Central memory CD8-positive, alpha-beta T cell (primary cell): ENCODE data around the gene ATXN1.

Experiments
- ATAC-seq: fragments of 150-1000 bp; cut with Tn5 transposase; replicated peaks from 2 replicates; pipeline ENCODE4 v1.10.0; 2022; ENCODE audit warnings: mild to moderate bottlenecking, moderate FRiP score, moderate number of reproducible peaks; ENCODE audit not compliant: poor library complexity, severe bottlenecking; ENCODE audit errors: extremely low read depth
- DNase-seq, 2 donors: peaks; one replicate each; pipeline ENCODE4 v3.0.0; 2021; ENCODE audit warnings: low spot score in 2 of 2
- H3K27ac Mint-ChIP-seq: one replicate; pipeline ENCODE4 v1.8.0; 2022; ENCODE audit warnings: low read depth, mild to moderate bottlenecking, moderate library complexity, mixed read lengths
- H3K27me3 Mint-ChIP-seq: one replicate; pipeline ENCODE4 v1.8.0; 2022; ENCODE audit warnings: mixed read lengths
- H3K36me3 Mint-ChIP-seq: one replicate; pipeline ENCODE4 v1.8.0; 2022; ENCODE audit warnings: mild to moderate bottlenecking, moderate library complexity, mixed read lengths; ENCODE audit not compliant: insufficient read depth
- H3K4me1 Mint-ChIP-seq: one replicate; pipeline ENCODE4 v1.8.0; 2022; ENCODE audit warnings: mixed read lengths
- H3K4me3 Mint-ChIP-seq: one replicate; pipeline ENCODE4 v1.8.0; 2022; ENCODE audit warnings: mild to moderate bottlenecking, moderate library complexity, mixed read lengths
- H3K9me3 Mint-ChIP-seq: one replicate; pipeline ENCODE4 v1.8.0; 2022; ENCODE audit warnings: mixed read lengths

The ATXN1 gene

DNA sequence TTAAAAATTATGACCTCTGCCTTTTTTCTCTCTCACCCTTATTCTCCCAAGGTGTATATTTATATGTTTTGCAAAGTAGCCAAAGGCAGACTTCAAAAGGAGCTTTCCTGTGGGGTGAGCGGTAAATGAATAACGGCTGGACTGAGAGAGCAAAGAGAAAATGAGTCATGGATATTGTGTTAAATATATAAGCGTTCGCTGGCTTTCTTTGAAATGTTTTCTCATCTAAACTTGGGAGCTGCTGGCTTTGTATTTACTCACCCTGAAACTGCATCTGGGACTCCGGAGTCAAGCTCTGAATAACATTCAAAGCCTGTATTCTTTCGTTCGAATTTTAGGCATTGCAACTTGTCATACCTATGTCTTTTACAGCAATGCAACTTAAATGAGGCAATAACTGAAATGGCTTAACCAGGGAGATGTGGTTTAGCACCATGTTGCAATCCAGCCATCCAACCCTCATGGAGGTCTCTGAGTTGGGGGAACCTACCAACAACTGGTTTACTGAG lies 32.0 kb downstream of the ATXN1 start:
- Mint-ChIP-seq H3K4me3 (peak overlapping the region; percentile 25), H3K9me3 (no peaks in the 10 kb centered on the region), H3K36me3 (peaks cover 19% of the 10 kb centered on the region), H3K4me1 (peaks cover 70% of the 10 kb centered on the region), H3K27me3 (no peaks in the 10 kb centered on the region), H3K27ac (peak overlapping the region; percentile 49)
- DNase-seq (no peak), ATAC-seq (no peak)

DNA sequence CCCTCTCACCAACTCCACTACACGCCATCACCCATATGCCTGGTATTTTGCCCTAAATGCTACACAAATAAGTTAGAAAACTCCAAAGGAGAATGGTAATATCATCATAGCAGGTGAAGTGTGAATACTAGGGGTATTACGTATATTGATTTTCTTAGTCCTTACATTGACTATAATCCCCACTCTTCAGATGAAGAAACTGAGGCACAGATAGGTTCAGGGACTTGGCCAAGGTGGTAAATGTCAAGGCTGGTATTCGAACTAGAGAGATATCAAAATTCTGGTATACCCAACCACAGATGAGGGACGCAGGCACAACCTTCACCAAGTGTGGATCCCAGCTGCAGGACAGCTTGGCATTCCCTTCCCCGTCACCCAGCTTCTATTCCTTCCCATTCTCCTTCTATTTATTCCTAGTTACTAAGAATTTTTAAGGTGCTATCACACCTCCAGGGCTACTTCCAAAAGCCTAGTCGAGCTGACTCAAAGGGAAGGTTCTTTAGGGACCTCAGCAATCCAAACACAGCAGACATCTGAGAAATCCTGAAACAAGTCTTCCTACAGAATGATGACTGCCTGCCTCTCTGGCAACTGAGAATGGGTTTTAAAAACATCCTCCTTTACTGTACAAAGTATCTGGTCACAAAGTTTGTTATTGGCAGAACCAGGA lies 32.6 kb downstream of the ATXN1 start:
- H3K27me3 Mint-ChIP-seq, result no peaks in the 10 kb centered on the region
- ATAC-seq, result no peak
- H3K4me1 Mint-ChIP-seq, result peaks cover 67% of the 10 kb centered on the region
- H3K27ac Mint-ChIP-seq, result peak overlapping the region; percentile 49
- H3K9me3 Mint-ChIP-seq, result no peaks in the 10 kb centered on the region
- no peak for DNase-seq
- no peak overlapping the region for H3K4me3 Mint-ChIP-seq
- peaks cover 18% of the 10 kb centered on the region for H3K36me3 Mint-ChIP-seq

DNA sequence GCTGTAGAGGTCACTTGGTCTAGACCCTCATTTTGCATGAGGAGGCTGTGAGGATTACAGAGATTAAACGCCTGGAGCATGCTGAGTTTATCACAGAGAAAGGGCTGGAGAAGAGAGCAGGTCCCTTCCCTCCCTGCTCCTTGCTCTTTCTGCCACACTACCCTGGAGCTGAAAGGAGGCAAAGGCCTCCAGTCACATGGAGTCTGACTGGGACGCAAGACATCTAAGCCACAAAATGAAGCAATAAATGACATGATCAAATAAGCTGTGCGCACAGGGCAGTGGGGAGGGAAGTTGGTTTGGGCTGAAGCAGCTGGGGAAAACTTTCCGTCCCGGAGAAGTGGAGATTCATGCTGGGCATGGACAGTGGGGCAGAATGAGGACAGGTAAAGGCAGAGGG lies 33.3 kb downstream of the ATXN1 start:
- no peaks in the 10 kb centered on the region for H3K9me3 Mint-ChIP-seq
- ATAC-seq (no peak), DNase-seq (no peak)
- no peak overlapping the region for H3K4me3 Mint-ChIP-seq
- H3K27ac Mint-ChIP-seq, result peak overlapping the region; percentile 6
- H3K36me3 Mint-ChIP-seq, result peaks cover 18% of the 10 kb centered on the region
- H3K27me3 Mint-ChIP-seq, result no peaks in the 10 kb centered on the region
- peaks cover 65% of the 10 kb centered on the region for H3K4me1 Mint-ChIP-seq

DNA sequence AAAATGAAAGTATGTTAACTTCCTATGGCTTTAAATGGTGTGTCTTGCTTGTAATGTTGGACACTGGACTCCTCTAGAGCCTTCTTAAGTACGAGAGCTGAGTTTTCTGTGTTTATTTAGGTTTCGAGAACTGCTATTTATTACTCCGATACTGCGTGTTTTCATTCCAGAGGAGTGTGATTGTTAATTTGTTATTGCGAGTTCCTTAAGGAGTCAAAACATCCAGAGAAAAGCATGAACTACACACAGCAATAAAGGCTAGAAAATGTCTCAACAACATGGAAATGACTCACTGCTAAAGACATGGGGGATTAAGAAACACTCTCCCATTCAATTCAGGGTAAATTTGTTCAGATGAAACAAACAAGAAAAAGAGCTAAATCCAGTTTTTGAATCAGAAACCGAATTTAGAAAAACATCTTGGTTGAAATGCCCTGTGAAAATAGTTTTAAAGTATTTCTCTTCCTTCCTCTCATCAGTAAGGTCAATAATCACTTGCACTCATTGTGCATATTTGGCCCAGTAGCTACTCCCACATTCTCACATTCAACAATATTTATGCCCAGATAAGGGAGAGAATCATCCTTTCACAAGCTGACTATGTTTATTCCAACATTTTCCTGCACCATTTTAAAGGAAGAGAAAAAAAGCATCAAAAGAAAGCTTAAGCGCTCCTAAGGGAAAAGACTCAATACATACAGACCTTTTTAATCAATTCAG lies 36.0 kb downstream of the ATXN1 start:
- Mint-ChIP-seq H3K4me3 (no peak overlapping the region), H3K27ac (no peak overlapping the region), H3K4me1 (peaks cover 51% of the 10 kb centered on the region), H3K9me3 (no peaks in the 10 kb centered on the region), H3K36me3 (peaks cover 10% of the 10 kb centered on the region), H3K27me3 (no peaks in the 10 kb centered on the region)
- no peak for DNase-seq
- no peak for ATAC-seq

DNA sequence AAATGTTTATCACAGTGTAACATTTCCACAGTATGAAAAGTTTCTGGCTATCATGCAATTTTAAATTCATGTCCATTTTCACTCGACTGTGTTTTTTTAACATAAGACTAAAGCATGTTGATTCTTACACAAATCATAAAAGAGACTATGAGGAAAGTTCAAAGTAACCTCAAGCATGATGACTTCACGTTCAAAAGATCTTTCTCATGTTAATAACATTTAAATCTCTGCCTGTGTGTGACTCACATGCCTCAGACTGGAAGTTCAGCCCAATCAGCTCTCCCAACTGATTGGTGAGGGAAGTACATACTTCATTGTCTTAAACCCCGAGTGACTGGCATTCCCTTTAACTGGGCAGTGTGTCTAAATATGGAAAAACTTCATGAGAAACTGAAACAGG lies 37.4 kb downstream of the ATXN1 start:
- ATAC-seq (no peak), DNase-seq (no peak)
- no peak overlapping the region for H3K27ac Mint-ChIP-seq
- H3K9me3 Mint-ChIP-seq, result no peaks in the 10 kb centered on the region
- H3K4me1 Mint-ChIP-seq, result peaks cover 55% of the 10 kb centered on the region
- H3K27me3 Mint-ChIP-seq, result no peaks in the 10 kb centered on the region
- no peak overlapping the region for H3K4me3 Mint-ChIP-seq
- peaks cover 11% of the 10 kb centered on the region for H3K36me3 Mint-ChIP-seq

DNA sequence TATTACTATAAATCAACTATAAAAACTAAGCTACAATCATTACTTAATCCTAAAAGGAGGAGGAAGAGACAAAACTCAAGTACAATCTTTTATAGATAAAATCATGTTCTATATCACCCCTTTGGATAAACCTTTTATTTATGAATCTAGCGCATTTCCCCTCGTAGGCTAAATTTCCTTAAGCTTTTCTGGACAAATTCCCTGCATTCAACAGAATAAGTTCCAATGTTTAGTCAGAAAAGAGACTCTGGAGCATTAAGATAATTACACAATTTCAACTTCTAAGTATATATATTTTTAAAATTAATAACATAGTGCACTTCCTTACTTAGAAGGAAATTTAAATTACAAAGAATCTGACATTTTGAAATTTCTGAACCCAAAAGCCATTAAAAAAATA lies 37.9 kb downstream of the ATXN1 start:
- H3K27ac Mint-ChIP-seq, result no peak overlapping the region
- peaks cover 11% of the 10 kb centered on the region for H3K36me3 Mint-ChIP-seq
- ATAC-seq, result no peak
- H3K9me3 Mint-ChIP-seq, result no peaks in the 10 kb centered on the region
- H3K4me3 Mint-ChIP-seq, result no peak overlapping the region
- peaks cover 53% of the 10 kb centered on the region for H3K4me1 Mint-ChIP-seq
- DNase-seq, result no peak
- no peaks in the 10 kb centered on the region for H3K27me3 Mint-ChIP-seq

DNA sequence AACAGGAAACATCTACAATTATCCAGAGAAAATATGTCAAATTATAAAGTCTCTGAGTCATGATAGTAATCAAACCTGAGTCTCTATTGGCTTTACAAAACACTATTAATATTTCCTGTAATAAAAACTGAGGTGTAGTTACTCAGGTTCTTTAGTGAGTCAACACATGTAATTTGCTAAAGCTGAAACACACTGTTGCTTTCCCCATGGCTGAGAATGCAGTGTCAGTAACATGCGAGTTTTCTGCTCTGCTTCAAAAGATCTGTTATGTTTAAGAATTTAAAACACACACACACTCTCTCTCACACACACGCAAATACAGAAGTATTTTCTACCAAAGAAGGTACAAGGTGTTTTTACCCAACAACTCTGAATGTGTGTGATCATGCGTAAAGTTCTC lies 38.6 kb downstream of the ATXN1 start:
- ATAC-seq (no peak), DNase-seq (no peak)
- Mint-ChIP-seq H3K27me3 (no peaks in the 10 kb centered on the region), H3K36me3 (peaks cover 9% of the 10 kb centered on the region), H3K9me3 (no peaks in the 10 kb centered on the region), H3K4me3 (no peak overlapping the region), H3K4me1 (peaks cover 45% of the 10 kb centered on the region), H3K27ac (no peak overlapping the region)

DNA sequence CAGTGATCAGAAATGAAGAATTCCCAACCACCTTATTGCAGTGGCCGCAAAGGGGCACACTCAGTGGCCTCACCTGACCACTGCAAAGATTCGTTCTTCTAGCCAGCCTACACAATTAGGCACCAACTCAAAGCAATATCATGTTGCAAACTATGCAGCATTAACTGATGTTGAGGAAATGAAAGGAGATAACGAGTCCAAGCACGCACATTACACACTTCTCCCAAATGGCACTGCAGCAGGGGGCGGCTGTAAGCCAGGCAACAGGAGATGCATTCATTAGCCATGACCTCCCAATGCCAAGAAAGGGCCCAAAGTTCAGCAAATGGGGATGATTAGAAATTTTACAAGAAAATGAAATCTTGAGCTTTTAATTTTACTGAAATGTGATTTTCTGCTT lies 39.3 kb downstream of the ATXN1 start:
- Mint-ChIP-seq H3K27me3 (no peaks in the 10 kb centered on the region), H3K9me3 (no peaks in the 10 kb centered on the region), H3K4me3 (no peak overlapping the region), H3K4me1 (peaks cover 45% of the 10 kb centered on the region), H3K27ac (no peak overlapping the region), H3K36me3 (peaks cover 12% of the 10 kb centered on the region)
- no peak for ATAC-seq
- DNase-seq, result no peak

DNA sequence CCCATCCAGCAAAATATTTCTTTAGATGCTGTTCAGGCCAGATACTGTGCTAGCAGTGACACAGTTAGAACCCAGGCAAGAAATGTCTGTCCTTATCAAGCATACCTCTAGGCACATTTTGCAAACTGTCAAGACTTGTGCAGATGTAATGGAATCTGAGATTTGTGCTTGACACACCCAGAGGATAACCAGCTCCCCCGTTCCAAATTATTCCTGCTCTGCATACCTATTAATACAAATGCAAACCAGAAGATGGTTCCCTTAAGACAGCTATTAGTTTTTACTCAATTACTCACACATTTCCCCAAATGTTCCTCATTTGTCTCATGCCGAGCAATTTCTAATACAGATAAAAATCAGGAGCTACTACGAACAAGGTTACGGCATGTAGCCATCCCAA lies 40.4 kb downstream of the ATXN1 start:
- Mint-ChIP-seq H3K27me3 (no peaks in the 10 kb centered on the region), H3K4me1 (peaks cover 43% of the 10 kb centered on the region)

DNA sequence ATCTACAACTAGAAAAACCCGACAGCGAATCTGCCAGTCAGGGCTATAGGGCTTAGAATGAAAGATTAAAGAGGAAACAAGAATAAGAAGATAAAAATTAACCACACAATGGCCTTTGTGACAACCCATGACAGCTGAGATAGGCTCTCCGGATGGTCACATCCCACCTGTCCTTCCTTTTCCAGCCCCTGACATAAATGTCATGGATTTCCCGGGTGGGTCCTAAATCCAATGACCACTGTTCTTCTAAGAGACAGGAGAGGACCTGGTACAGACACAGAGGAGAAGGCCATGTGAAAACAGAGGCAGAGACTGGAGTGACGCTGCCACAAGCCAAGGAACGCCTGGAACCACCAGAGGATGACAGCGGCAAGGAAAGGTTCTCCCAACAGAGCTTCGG lies 41.8 kb downstream of the ATXN1 start:
- peak overlapping the region; percentile 53 for H3K27ac Mint-ChIP-seq
- no peak overlapping the region for H3K4me3 Mint-ChIP-seq
- no peaks in the 10 kb centered on the region for H3K9me3 Mint-ChIP-seq
- no peak for DNase-seq
- peaks cover 36% of the 10 kb centered on the region for H3K4me1 Mint-ChIP-seq
- H3K36me3 Mint-ChIP-seq, result peaks cover 11% of the 10 kb centered on the region
- no peak for ATAC-seq
- no peaks in the 10 kb centered on the region for H3K27me3 Mint-ChIP-seq

More for the DNA sequence above, 40.4 kb downstream of the ATXN1 start:
- DNase-seq (no peak), ATAC-seq (no peak)
- Mint-ChIP-seq H3K36me3 (peaks cover 13% of the 10 kb centered on the region), H3K27ac (no peak overlapping the region), H3K4me3 (no peak overlapping the region), H3K9me3 (no peaks in the 10 kb centered on the region)

DNA sequence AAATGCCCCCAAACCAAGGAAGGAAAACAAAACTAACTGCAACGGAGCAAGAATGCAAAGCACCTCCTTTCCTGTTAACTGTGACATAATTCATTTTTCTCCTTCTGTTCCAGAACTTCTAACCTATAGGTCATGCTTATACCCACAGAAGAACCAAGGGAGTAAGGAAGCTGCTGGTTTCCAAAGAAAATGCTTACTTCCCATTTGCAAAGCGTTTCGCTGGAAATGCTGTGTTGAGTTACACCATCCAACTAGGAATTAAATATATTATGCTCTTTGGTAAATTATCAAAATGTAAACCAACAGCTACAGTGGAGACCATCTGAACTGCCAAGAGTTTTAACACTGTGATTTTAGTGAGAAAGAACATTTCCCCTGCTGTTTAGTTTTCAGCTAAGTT lies 42.9 kb downstream of the ATXN1 start:
- no peaks in the 10 kb centered on the region for H3K9me3 Mint-ChIP-seq
- ATAC-seq (no peak), DNase-seq (no peak)
- no peak overlapping the region for H3K27ac Mint-ChIP-seq
- no peaks in the 10 kb centered on the region for H3K27me3 Mint-ChIP-seq
- H3K4me1 Mint-ChIP-seq, result peaks cover 43% of the 10 kb centered on the region
- H3K36me3 Mint-ChIP-seq, result peaks cover 16% of the 10 kb centered on the region
- H3K4me3 Mint-ChIP-seq, result no peak overlapping the region

DNA sequence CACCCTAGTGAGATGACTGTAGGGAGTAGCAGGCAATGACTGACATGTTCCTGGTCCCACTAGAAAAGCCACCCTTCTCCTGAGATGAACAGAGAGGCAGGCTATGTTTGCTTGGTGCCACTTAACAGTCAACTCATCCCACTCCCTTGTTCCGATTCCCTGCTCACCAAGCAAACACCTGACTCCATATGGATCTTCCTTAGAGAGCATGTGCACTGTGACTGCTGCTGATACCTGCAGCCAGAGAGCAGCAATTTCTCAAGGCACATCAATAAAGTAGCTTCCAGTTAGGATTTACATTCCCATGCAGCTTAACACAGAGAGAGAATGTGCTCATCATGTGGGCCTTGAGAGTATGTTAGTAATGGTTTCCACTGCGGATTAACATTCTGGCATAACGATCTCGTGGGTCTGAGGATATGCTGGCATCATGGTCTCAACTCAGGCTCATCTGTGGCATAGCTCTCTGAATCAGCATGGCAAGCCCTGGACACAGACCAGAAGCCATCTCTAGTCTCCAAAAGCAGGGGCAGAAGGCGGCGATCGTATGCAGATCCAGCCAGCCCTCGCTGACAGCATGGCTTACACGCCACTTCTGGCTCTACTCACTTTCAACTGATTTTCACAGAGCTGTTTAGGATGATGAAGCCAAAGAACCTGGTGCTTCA lies 43.9 kb downstream of the ATXN1 start:
- no peak overlapping the region for H3K4me3 Mint-ChIP-seq
- DNase-seq (no peak), ATAC-seq (no peak)
- H3K36me3 Mint-ChIP-seq, result peaks cover 18% of the 10 kb centered on the region
- no peak overlapping the region for H3K27ac Mint-ChIP-seq
- H3K4me1 Mint-ChIP-seq, result peaks cover 47% of the 10 kb centered on the region
- no peaks in the 10 kb centered on the region for H3K27me3 Mint-ChIP-seq
- H3K9me3 Mint-ChIP-seq, result no peaks in the 10 kb centered on the region
